ENCODE data around the gene FFAR3.

- TF ChIP-seq TAF1 (IDR thresholded peaks at IDR 0.05; ENCODE audit: low read depth, low read length) (no peak), POLR2A (IDR thresholded peaks at IDR 0.05; ENCODE audit: low read depth, low read length) (no peak), POLR2AphosphoS5 (IDR thresholded peaks at IDR 0.05; ENCODE audit: low read depth, low read length) (no peak), SPI1 (IDR thresholded peaks at IDR 0.05; ENCODE audit: low read depth, low read length) (no peak)
These were observed 23.1 kb downstream of the FFAR3 start for GRCh38 chr19:35381318-35381717.
